MM.1S (cell line): ENCODE measurements around the gene SCNN1B.

Experiments
- CTCF ChIP-seq: fragments of 300-600 bp; sonication (generic); IDR thresholded peaks from 2 replicates; pipeline ENCODE4 v1.5.1; 2016; ENCODE audit warnings: antibody characterized with exemption, low read length, mixed read lengths
- EZH2 ChIP-seq: fragments of 300-600 bp; sonication (generic); optimal IDR thresholded peaks from 2 replicates; pipeline ENCODE3; 2017; ENCODE audit warnings: low read depth, mild to moderate bottlenecking, antibody characterized with exemption, low read length, mixed read lengths
- EZH2phosphoT487 ChIP-seq: fragments of 300-600 bp; sonication (generic); IDR thresholded peaks from 2 replicates; pipeline ENCODE4 v1.6.1; 2018; ENCODE audit warnings: antibody characterized with exemption, low read length

DNA sequence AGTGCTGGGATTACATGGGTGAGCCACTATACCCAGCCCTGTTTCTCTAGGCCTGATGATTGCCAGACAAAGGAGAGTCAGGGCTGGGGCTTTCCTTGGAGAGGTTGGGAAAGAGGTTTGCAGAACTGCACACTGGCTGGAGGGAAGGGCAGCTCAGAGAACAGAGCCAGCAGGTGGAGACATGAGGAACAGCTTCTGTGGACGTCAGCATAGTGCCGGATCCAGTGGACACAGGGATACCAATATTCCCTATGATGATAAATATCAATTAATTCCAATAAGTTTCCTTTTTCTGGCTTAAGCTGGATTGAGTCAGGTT is 43.2 kb upstream of the SCNN1B start:
- TF ChIP-seq CTCF = no peak
- no peak for TF ChIP-seq EZH2
- no peak for TF ChIP-seq EZH2phosphoT487
